ENCODE measurements around the gene ASIC2. TPM values are rescaled to one million over a fixed set of nuclear protein-coding genes. Genes with fewer than 3 reads are reported as not detected.

The ASIC2 gene
- total RNA-seq, 1 experiment from 2014 or later, result 4.1 TPM

GRCh38 chr17:33002246-33002645 is 290.8 kb downstream of the ASIC2 start:
- Histone ChIP-seq H3K27me3 (ENCODE audit: control insufficient read depth, insufficient read depth, low read length) (no peaks in the 10 kb centered on the region), H3K9me3 (ENCODE audit: control insufficient read depth, insufficient read depth, low read depth, low read length) (no peaks in the 10 kb centered on the region), H3K4me3 (ENCODE audit: low read depth in 2 of 2, low read length in 2 of 2) (no peak overlapping the region), H3K36me3 (ENCODE audit: control insufficient read depth, insufficient read depth, low read length) (no peaks in the 10 kb centered on the region), H3K4me1 (ENCODE audit: control insufficient read depth, insufficient read depth, low read length) (no peaks in the 10 kb centered on the region), H3K27ac (ENCODE audit: low read length) (no peak overlapping the region)
- POLR2A ChIA-PET, result no interaction called here
- BruUV-seq (replicated peaks), result no TSS peak
- ATAC-seq (no peak), DNase-seq (ENCODE audit: low read depth, low spot score) (no peak)
- intact Hi-C loops (cut with micrococcal nuclease; ENCODE audit: unreplicated experiment), result no loop called here
- in situ Hi-C loops (cut with HindIII; ENCODE audit: low pct_unique_long_range_greater_than_20kb, low sequenced_read_pairs), result no loop called here
- CTCF ChIA-PET, result interaction anchor here (0.6 kb wide), 1 partner anchor 134 kb away, joined by 4 read pairs; no protein-coding TSS in a partner anchor
- no peak for TF ChIP-seq CTCF (IDR thresholded peaks at IDR 0.05)
- TF ChIP-seq REST (IDR thresholded peaks at IDR 0.05; ENCODE audit: insufficient read depth in 1 of 2, low read depth in 2 of 2, low read length in 1 of 2), result no peak

DNA sequence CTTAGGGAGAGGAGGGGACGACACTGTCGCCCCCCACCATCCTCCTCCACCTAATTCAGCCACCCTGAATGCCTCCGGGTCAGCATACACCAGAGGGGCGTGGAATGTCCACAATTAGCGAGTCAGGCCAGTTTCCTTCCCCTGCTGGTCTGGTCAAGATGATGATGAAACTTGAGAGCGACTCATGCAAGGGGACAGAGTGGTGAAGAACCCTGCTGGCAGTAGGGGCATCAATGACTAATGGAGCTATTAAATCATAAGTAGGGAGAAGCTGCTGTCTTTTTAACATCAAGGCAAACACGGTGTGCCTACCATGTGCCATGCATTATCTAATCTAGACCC is 294.2 kb downstream of the ASIC2 start:
- Histone ChIP-seq H3K4me3 (ENCODE audit: low read depth in 2 of 2, low read length in 2 of 2) (peak overlapping the region in 1 of 2 experiments; percentile 2; a peak in 2 of 4 replicates), H3K9me3 (ENCODE audit: control insufficient read depth, insufficient read depth, low read depth, low read length) (no peaks in the 10 kb centered on the region), H3K27ac (ENCODE audit: low read length) (no peak overlapping the region), H3K4me1 (ENCODE audit: control insufficient read depth, insufficient read depth, low read length) (no peaks in the 10 kb centered on the region), H3K27me3 (ENCODE audit: control insufficient read depth, insufficient read depth, low read length) (0 out of 2 replicates have a peak, but pooled peaks cover 2% of the 10 kb centered on the region), H3K36me3 (ENCODE audit: control insufficient read depth, insufficient read depth, low read length) (no peaks in the 10 kb centered on the region)
- CTCF ChIA-PET, result interaction anchor here (0.5 to 1.6 kb wide), 2 partner anchors 21 to 173 kb away, joined by 3 to 6 read pairs; no protein-coding TSS in a partner anchor
- POLR2A ChIA-PET, result no interaction called here
- intact Hi-C loops (cut with micrococcal nuclease; ENCODE audit: unreplicated experiment) (loop anchor here (2.0 to 5.0 kb wide), 2 partner anchors 62 to 214 kb away; no protein-coding TSS in a partner anchor), in situ Hi-C loops (cut with HindIII; ENCODE audit: low pct_unique_long_range_greater_than_20kb, low sequenced_read_pairs) (no loop called here)
- DNase-seq (ENCODE audit: low read depth, low spot score), result no peak
- BruUV-seq (replicated peaks), result no TSS peak
- ATAC-seq, result peak; percentile 10; the same call in 1 of the 2 replicates
- TF ChIP-seq POLR2AphosphoS5 (IDR thresholded peaks at IDR 0.05; ENCODE audit: low read depth, low read length) (no peak), REST (IDR thresholded peaks at IDR 0.05; ENCODE audit: insufficient read depth in 1 of 2, low read depth in 2 of 2, low read length in 1 of 2) (no peak), TCF7L2 (IDR thresholded peaks at IDR 0.05; ENCODE audit: low read depth, low read length) (no peak)

All from Panc1 (cell line).